HEK293 (cell line): ENCODE measurements around the gene DUOX1.

Source experiments
- CTCF ChIA-PET: fragments of 350-600 bp; formaldehyde crosslinking; extraction: SDS; loops from one replicate; lab custom pipeline; 2021; ENCODE audit warnings: antibody characterized with exemption; lab: Yijun Ruan, JAX
- POLR2A ChIA-PET: fragments of 300-600 bp; formaldehyde crosslinking; extraction: SDS; loops from one replicate; lab custom pipeline; 2020; ENCODE audit warnings: antibody characterized with exemption, inconsistent platforms; lab: Yijun Ruan, JAX
- H3K27ac ChIP-seq: fragments of 200-500 bp; sonication (Bioruptor generic); 2 replicates; pipeline ENCODE4 v1.5.1; 2014; ENCODE audit warnings: low read depth, low read length, control low read depth, inconsistent platforms; ENCODE audit errors: extremely low read depth
- H3K36me3 ChIP-seq, 2 experiments: fragments of 200-500 bp in 1 of 2; sonication (Bioruptor generic) in 1 of 2; 1 replicate in 1 of 2; 2 replicates in 1 of 2; pipeline ENCODE4 v1.5.1; 2014 to 2017; ENCODE audit warnings: inconsistent platforms in 2 of 2, low read length in 2 of 2; ENCODE audit not compliant: control insufficient read depth in 2 of 2, insufficient read depth in 1 of 2
- H3K4me1 ChIP-seq: fragments of 200-500 bp; sonication (Bioruptor generic); 2 replicates; pipeline ENCODE4 v1.5.1; 2014; ENCODE audit warnings: mild to moderate bottlenecking, low read length, inconsistent platforms; ENCODE audit not compliant: control insufficient read depth, insufficient read depth
- H3K4me3 ChIP-seq: 2 replicates; pipeline ENCODE4 v1.5.1; 2011; ENCODE audit warnings: low read depth, mild to moderate bottlenecking, control low read depth, low read length, moderate library complexity
- H3K9me3 ChIP-seq: fragments of 200-500 bp; sonication (Bioruptor generic); 2 replicates; pipeline ENCODE4 v1.5.1; 2014; ENCODE audit warnings: low read depth, low read length, inconsistent platforms; ENCODE audit not compliant: control insufficient read depth, insufficient read depth
- GLIS2 ChIP-seq: fragments of 450-650 bp; formaldehyde crosslinking; IDR thresholded peaks from 2 replicates; pipeline ENCODE4 v1.5.1; 2016; ENCODE audit warnings: missing biosample characterization, missing genetic modification characterization
- KLF9 ChIP-seq: fragments of 450-650 bp; formaldehyde crosslinking; IDR thresholded peaks from 2 replicates; pipeline ENCODE4 v1.5.1; 2016; ENCODE audit warnings: missing biosample characterization, missing genetic modification characterization, low read depth
- REPIN1 ChIP-seq: fragments of 450-650 bp; formaldehyde crosslinking; IDR thresholded peaks from 2 replicates; pipeline ENCODE4 v1.5.1; 2017; ENCODE audit warnings: missing biosample characterization, missing genetic modification characterization, low read depth
- YY2 ChIP-seq: fragments of 450-650 bp; formaldehyde crosslinking; IDR thresholded peaks from 2 replicates; pipeline ENCODE4 v1.5.1; 2016; ENCODE audit warnings: missing biosample characterization, missing genetic modification characterization
- ZBTB1 ChIP-seq: fragments of 450-650 bp; formaldehyde crosslinking; IDR thresholded peaks from 2 replicates; pipeline ENCODE4 v1.5.1; 2016; ENCODE audit warnings: missing biosample characterization, missing genetic modification characterization
- ZBTB48 ChIP-seq: fragments of 450-650 bp; formaldehyde crosslinking; IDR thresholded peaks from 2 replicates; pipeline ENCODE4 v1.5.1; 2016; ENCODE audit warnings: missing biosample characterization, missing genetic modification characterization
- ZBTB49 ChIP-seq: fragments of 450-650 bp; formaldehyde crosslinking; IDR thresholded peaks from 2 replicates; pipeline ENCODE4 v1.5.1; 2016; ENCODE audit warnings: missing biosample characterization, missing genetic modification characterization, low read depth
- ZFP41 ChIP-seq: fragments of 450-650 bp; formaldehyde crosslinking; IDR thresholded peaks from 2 replicates; pipeline ENCODE4 v1.5.1; 2016; ENCODE audit warnings: missing biosample characterization, missing genetic modification characterization, borderline replicate concordance
- ZNF155 ChIP-seq: fragments of 450-650 bp; formaldehyde crosslinking; IDR thresholded peaks from 2 replicates; pipeline ENCODE4 v1.5.1; 2016; ENCODE audit warnings: missing biosample characterization, missing genetic modification characterization
- ZNF16 ChIP-seq: fragments of 450-650 bp; formaldehyde crosslinking; IDR thresholded peaks from 2 replicates; pipeline ENCODE4 v1.5.1; 2016; ENCODE audit warnings: low read depth, missing biosample characterization, missing genetic modification characterization
- ZNF48 ChIP-seq: fragments of 450-650 bp; formaldehyde crosslinking; IDR thresholded peaks from 2 replicates; pipeline ENCODE4 v1.5.1; 2016; ENCODE audit warnings: missing biosample characterization, missing genetic modification characterization
- ZNF544 ChIP-seq: fragments of 450-650 bp; formaldehyde crosslinking; IDR thresholded peaks from 2 replicates; pipeline ENCODE4 v1.5.0; 2017; ENCODE audit warnings: missing biosample characterization, missing genetic modification characterization
- ZNF549 ChIP-seq: fragments of 450-650 bp; IDR thresholded peaks from 2 replicates; pipeline ENCODE4 v1.5.1; 2018; ENCODE audit warnings: missing biosample characterization, missing genetic modification characterization, mild to moderate bottlenecking, inconsistent platforms, moderate library complexity
- ZNF639 ChIP-seq: fragments of 450-650 bp; formaldehyde crosslinking; IDR thresholded peaks from 2 replicates; pipeline ENCODE4 v1.5.1; 2016; ENCODE audit warnings: missing biosample characterization, missing genetic modification characterization
- ZNF660 ChIP-seq: fragments of 450-650 bp; IDR thresholded peaks from 2 replicates; pipeline ENCODE4 v1.5.1; 2018; ENCODE audit warnings: missing biosample characterization, mild to moderate bottlenecking, missing genetic modification characterization
- ZNF785 ChIP-seq: fragments of 450-650 bp; formaldehyde crosslinking; IDR thresholded peaks from 2 replicates; pipeline ENCODE4 v1.5.1; 2016; ENCODE audit warnings: missing biosample characterization, missing genetic modification characterization
- TF ChIP-seq, protein P1 (sequence below): fragments of 450-650 bp; formaldehyde crosslinking; IDR thresholded peaks from 2 replicates; pipeline ENCODE4 v1.5.1; 2016; ENCODE audit warnings: missing biosample characterization, missing genetic modification characterization
- TF ChIP-seq, protein P2 (sequence below): sonication (generic); formaldehyde crosslinking; IDR thresholded peaks from 2 replicates; pipeline ENCODE4 v1.8.1; 2022; ENCODE audit warnings: mild to moderate bottlenecking, moderate library complexity, missing genetic modification reagents
- TF ChIP-seq, protein P3 (sequence below): fragments of 450-650 bp; formaldehyde crosslinking; IDR thresholded peaks from 2 replicates; pipeline ENCODE4 v1.5.1; 2016; ENCODE audit warnings: missing biosample characterization, missing genetic modification characterization
- TF ChIP-seq, protein P4 (sequence below): fragments of 450-650 bp; formaldehyde crosslinking; IDR thresholded peaks from 2 replicates; pipeline ENCODE4 v1.5.1; 2016; ENCODE audit warnings: missing biosample characterization, missing genetic modification characterization

Gene DUOX1

GRCh38 chr15:45121706-45122417, 7.9 kb upstream of the DUOX1 start:
- Histone ChIP-seq H3K4me3 (no peak overlapping the region), H3K27ac (no peak overlapping the region), H3K4me1 (no peaks in the 10 kb centered on the region), H3K36me3 (no peaks in the 10 kb centered on the region)
- POLR2A ChIA-PET = no interaction called here
- TF ChIP-seq ZNF549 (no peak), ZNF785 (tag by site-specific recombination) (no peak), ZNF16 (tag by site-specific recombination) (no peak), ZBTB48 (tag by site-specific recombination) (no peak), ZBTB49 (tag by site-specific recombination) (no peak), YY2 (tag by site-specific recombination) (no peak), ZNF155 (no peak), ZFP41 (tag by site-specific recombination) (no peak), GLIS2 (tag by site-specific recombination) (no peak)
- TF ChIP-seq, protein P1, sequence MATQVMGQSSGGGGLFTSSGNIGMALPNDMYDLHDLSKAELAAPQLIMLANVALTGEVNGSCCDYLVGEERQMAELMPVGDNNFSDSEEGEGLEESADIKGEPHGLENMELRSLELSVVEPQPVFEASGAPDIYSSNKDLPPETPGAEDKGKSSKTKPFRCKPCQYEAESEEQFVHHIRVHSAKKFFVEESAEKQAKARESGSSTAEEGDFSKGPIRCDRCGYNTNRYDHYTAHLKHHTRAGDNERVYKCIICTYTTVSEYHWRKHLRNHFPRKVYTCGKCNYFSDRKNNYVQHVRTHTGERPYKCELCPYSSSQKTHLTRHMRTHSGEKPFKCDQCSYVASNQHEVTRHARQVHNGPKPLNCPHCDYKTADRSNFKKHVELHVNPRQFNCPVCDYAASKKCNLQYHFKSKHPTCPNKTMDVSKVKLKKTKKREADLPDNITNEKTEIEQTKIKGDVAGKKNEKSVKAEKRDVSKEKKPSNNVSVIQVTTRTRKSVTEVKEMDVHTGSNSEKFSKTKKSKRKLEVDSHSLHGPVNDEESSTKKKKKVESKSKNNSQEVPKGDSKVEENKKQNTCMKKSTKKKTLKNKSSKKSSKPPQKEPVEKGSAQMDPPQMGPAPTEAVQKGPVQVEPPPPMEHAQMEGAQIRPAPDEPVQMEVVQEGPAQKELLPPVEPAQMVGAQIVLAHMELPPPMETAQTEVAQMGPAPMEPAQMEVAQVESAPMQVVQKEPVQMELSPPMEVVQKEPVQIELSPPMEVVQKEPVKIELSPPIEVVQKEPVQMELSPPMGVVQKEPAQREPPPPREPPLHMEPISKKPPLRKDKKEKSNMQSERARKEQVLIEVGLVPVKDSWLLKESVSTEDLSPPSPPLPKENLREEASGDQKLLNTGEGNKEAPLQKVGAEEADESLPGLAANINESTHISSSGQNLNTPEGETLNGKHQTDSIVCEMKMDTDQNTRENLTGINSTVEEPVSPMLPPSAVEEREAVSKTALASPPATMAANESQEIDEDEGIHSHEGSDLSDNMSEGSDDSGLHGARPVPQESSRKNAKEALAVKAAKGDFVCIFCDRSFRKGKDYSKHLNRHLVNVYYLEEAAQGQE (tag by site-specific recombination) = no peak
- TF ChIP-seq, all 188 proteins: peak for 0
- no peaks in the 10 kb centered on the region for H3K9me3 ChIP-seq
- CTCF ChIA-PET = interaction anchor here (0.6 to 2.1 kb wide), 4 partner anchors 41 to 336 kb away, joined by 3 to 9 read pairs (median 4); no protein-coding TSS in a partner anchor

- H3K36me3 ChIP-seq = no peaks in the 10 kb centered on the region
- no peak overlapping the region for H3K4me3 ChIP-seq
- ChIA-PET CTCF (no interaction called here), POLR2A (no interaction called here)
- no peaks in the 10 kb centered on the region for H3K4me1 ChIP-seq
- no peaks in the 10 kb centered on the region for H3K9me3 ChIP-seq
- H3K27ac ChIP-seq = no peak overlapping the region
- TF ChIP-seq, protein P2, sequence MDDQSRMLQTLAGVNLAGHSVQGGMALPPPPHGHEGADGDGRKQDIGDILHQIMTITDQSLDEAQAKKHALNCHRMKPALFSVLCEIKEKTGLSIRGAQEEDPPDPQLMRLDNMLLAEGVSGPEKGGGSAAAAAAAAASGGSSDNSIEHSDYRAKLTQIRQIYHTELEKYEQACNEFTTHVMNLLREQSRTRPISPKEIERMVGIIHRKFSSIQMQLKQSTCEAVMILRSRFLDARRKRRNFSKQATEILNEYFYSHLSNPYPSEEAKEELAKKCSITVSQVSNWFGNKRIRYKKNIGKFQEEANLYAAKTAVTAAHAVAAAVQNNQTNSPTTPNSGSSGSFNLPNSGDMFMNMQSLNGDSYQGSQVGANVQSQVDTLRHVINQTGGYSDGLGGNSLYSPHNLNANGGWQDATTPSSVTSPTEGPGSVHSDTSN (CRISPR knock-in tag) = no peak
- TF ChIP-seq KLF9 (tag by site-specific recombination) (no peak), ZNF48 (tag by site-specific recombination) (no peak), ZBTB1 (tag by site-specific recombination) (no peak), ZNF660 (no peak), REPIN1 (tag by site-specific recombination) (no peak), ZNF544 (tag by site-specific recombination) (no peak), ZNF639 (tag by site-specific recombination) (no peak)
- TF ChIP-seq, protein P3, sequence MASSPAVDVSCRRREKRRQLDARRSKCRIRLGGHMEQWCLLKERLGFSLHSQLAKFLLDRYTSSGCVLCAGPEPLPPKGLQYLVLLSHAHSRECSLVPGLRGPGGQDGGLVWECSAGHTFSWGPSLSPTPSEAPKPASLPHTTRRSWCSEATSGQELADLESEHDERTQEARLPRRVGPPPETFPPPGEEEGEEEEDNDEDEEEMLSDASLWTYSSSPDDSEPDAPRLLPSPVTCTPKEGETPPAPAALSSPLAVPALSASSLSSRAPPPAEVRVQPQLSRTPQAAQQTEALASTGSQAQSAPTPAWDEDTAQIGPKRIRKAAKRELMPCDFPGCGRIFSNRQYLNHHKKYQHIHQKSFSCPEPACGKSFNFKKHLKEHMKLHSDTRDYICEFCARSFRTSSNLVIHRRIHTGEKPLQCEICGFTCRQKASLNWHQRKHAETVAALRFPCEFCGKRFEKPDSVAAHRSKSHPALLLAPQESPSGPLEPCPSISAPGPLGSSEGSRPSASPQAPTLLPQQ (tag by site-specific recombination) = no peak
- TF ChIP-seq, protein P4, sequence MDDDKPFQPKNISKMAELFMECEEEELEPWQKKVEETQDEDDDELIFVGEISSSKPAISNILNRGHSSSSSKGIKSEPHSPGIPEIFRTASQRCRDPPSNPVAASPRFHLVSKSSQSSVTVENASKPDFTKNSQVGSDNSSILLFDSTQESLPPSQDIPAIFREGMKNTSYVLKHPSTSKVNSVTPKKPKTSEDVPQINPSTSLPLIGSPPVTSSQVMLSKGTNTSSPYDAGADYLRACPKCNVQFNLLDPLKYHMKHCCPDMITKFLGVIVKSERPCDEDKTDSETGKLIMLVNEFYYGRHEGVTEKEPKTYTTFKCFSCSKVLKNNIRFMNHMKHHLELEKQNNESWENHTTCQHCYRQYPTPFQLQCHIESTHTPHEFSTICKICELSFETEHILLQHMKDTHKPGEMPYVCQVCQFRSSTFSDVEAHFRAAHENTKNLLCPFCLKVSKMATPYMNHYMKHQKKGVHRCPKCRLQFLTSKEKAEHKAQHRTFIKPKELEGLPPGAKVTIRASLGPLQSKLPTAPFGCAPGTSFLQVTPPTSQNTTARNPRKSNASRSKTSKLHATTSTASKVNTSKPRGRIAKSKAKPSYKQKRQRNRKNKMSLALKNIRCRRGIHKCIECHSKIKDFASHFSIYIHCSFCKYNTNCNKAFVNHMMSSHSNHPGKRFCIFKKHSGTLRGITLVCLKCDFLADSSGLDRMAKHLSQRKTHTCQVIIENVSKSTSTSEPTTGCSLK (tag by site-specific recombination) = no peak
Measured at GRCh38 chr15:45122719-45123118, 7.1 kb upstream of the DUOX1 start.
